Sigmoid colon (tissue), 3 donors: ENCODE data around the gene FILIP1L.

Source experiments
- POLR2A ChIP-seq, 2 donors: fragments of 450-650 bp; IDR thresholded peaks; one replicate each; pipeline ENCODE4 v1.6.1; 2016; ENCODE audit warnings: antibody characterized with exemption in 2 of 2, mild to moderate bottlenecking in 2 of 2, moderate library complexity in 2 of 2
- TF ChIP-seq, protein P1 (sequence below), 4 experiments: fragments of 450-650 bp in 3 of 4; fragments of 200-600 bp in 1 of 4; IDR thresholded peaks; one replicate each; pipeline ENCODE4 v1.5.1; 2016 to 2019; ENCODE audit warnings: antibody characterized with exemption in 4 of 4, mild to moderate bottlenecking in 3 of 4, moderate library complexity in 2 of 4

- TF ChIP-seq, protein P1, sequence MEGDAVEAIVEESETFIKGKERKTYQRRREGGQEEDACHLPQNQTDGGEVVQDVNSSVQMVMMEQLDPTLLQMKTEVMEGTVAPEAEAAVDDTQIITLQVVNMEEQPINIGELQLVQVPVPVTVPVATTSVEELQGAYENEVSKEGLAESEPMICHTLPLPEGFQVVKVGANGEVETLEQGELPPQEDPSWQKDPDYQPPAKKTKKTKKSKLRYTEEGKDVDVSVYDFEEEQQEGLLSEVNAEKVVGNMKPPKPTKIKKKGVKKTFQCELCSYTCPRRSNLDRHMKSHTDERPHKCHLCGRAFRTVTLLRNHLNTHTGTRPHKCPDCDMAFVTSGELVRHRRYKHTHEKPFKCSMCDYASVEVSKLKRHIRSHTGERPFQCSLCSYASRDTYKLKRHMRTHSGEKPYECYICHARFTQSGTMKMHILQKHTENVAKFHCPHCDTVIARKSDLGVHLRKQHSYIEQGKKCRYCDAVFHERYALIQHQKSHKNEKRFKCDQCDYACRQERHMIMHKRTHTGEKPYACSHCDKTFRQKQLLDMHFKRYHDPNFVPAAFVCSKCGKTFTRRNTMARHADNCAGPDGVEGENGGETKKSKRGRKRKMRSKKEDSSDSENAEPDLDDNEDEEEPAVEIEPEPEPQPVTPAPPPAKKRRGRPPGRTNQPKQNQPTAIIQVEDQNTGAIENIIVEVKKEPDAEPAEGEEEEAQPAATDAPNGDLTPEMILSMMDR (IDR thresholded peaks at IDR 0.05) = no peak
- no peak for TF ChIP-seq POLR2A (IDR thresholded peaks at IDR 0.05)
Measured at GRCh38 chr3:99984668-99985067, 129.6 kb downstream of the FILIP1L start.
